ENCODE results near the gene C11orf21. TPM values are rescaled to one million over a fixed set of nuclear protein-coding genes. Genes with fewer than 3 reads are reported as not detected.

The C11orf21 gene
- total RNA-seq, 1 donor from 2014 or later = 0.10 TPM

GRCh38 chr11:2320568-2321310 lies 19.0 kb upstream of the C11orf21 start:
- no peak for DNase-seq

GRCh38 chr11:2319791-2320472 lies 18.2 kb upstream of the C11orf21 start:
- no peak for DNase-seq

- DNase-seq = no peak
Observed at GRCh38 chr11:2318707-2319106, 17.0 kb upstream of the C11orf21 start.

GRCh38 chr11:2318123-2318522 lies 16.4 kb upstream of the C11orf21 start:
- no peak for DNase-seq

GRCh38 chr11:2317354-2318050 lies 15.8 kb upstream of the C11orf21 start:
- no peak for DNase-seq

- DNase-seq = no peak
Observed at GRCh38 chr11:2316963-2317244, 15.2 kb upstream of the C11orf21 start.

GRCh38 chr11:2316169-2316962 lies 14.6 kb upstream of the C11orf21 start:
- no peak for DNase-seq

GRCh38 chr11:2315395-2316168 lies 13.9 kb upstream of the C11orf21 start:
- no peak for DNase-seq

- DNase-seq = peak; percentile 97
Observed at GRCh38 chr11:2314525-2315394, 13.0 kb upstream of the C11orf21 start.

- DNase-seq = no peak
Observed at GRCh38 chr11:2314136-2314524, 12.4 kb upstream of the C11orf21 start.

- no peak for DNase-seq
Observed at GRCh38 chr11:2313051-2313951, 11.6 kb upstream of the C11orf21 start.

- DNase-seq = no peak
Observed at GRCh38 chr11:2312232-2313042, 10.7 kb upstream of the C11orf21 start.

- DNase-seq = no peak
Observed at GRCh38 chr11:2311353-2312133, 9.8 kb upstream of the C11orf21 start.

GRCh38 chr11:2310786-2311352 lies 9.2 kb upstream of the C11orf21 start:
- no peak for DNase-seq

GRCh38 chr11:2310073-2310785 lies 8.5 kb upstream of the C11orf21 start:
- DNase-seq = no peak

- DNase-seq = no peak
Observed at GRCh38 chr11:2309251-2310072, 7.7 kb upstream of the C11orf21 start.

All from tongue (tissue), 2 donors.